Muscle layer of duodenum (tissue), 2 donors: Measurements from ENCODE around the gene VDR.

Experiments used
- H3K27ac ChIP-seq: one replicate; pipeline ENCODE4 v1.7.0; 2013; ENCODE audit warnings: mild to moderate bottlenecking, low read length
- H3K27me3 ChIP-seq: one replicate; pipeline ENCODE4 v1.7.0; 2013; ENCODE audit warnings: low read depth, mild to moderate bottlenecking, control low read depth, low read length
- H3K36me3 ChIP-seq, 2 donors: one replicate each; pipeline ENCODE4 v1.7.0; 2013; ENCODE audit warnings: low read length in 2 of 2, control low read depth in 1 of 2, mild to moderate bottlenecking in 1 of 2; ENCODE audit not compliant: insufficient read depth in 2 of 2, control insufficient read depth in 1 of 2
- H3K4me1 ChIP-seq, 2 donors: one replicate each; pipeline ENCODE4 v1.7.0; 2013; ENCODE audit warnings: low read length in 2 of 2, mild to moderate bottlenecking in 2 of 2, control low read depth in 1 of 2, moderate library complexity in 1 of 2; ENCODE audit not compliant: insufficient read depth in 2 of 2, control insufficient read depth in 1 of 2
- H3K4me3 ChIP-seq, 2 donors: one replicate each; pipeline ENCODE4 v1.7.0; 2013; ENCODE audit warnings: low read length in 2 of 2, low read depth in 1 of 2, mild to moderate bottlenecking in 1 of 2
- H3K9me3 ChIP-seq, 2 donors: one replicate each; pipeline ENCODE4 v1.7.0; 2013; ENCODE audit warnings: low read length in 2 of 2, control low read depth in 1 of 2, mild to moderate bottlenecking in 1 of 2; ENCODE audit not compliant: control insufficient read depth in 1 of 2
- donor health status: healthy.

Gene VDR

GRCh38 chr12:47881051-47881450, 23.7 kb downstream of the VDR start:
- H3K27ac ChIP-seq: no peak overlapping the region
- H3K27me3 ChIP-seq: no peaks in the 10 kb centered on the region
- H3K4me3 ChIP-seq: no peak overlapping the region
- H3K36me3 ChIP-seq: peaks cover 0 to 6% of the 10 kb centered on the region in 2 donors
- H3K4me1 ChIP-seq: peaks cover 0 to 4% of the 10 kb centered on the region in 2 donors
- H3K9me3 ChIP-seq: no peaks in the 10 kb centered on the region

GRCh38 chr12:47878918-47879481, 25.8 kb downstream of the VDR start:
- Histone ChIP-seq H3K4me3 (no peak overlapping the region), H3K27ac (no peak overlapping the region), H3K36me3 (peaks cover 0 to 6% of the 10 kb centered on the region in 2 donors), H3K27me3 (no peaks in the 10 kb centered on the region), H3K9me3 (no peaks in the 10 kb centered on the region), H3K4me1 (no peaks in the 10 kb centered on the region)

- Histone ChIP-seq H3K27me3 (no peaks in the 10 kb centered on the region), H3K9me3 (no peaks in the 10 kb centered on the region), H3K4me3 (no peak overlapping the region), H3K4me1 (no peaks in the 10 kb centered on the region), H3K27ac (no peak overlapping the region), H3K36me3 (peaks cover 0 to 6% of the 10 kb centered on the region in 2 donors)
These were observed 26.4 kb downstream of the VDR start for GRCh38 chr12:47878293-47878917.

GRCh38 chr12:47877081-47877480, 27.7 kb downstream of the VDR start:
- Histone ChIP-seq H3K36me3 (peaks cover 0 to 6% of the 10 kb centered on the region in 2 donors), H3K27me3 (no peaks in the 10 kb centered on the region), H3K4me1 (no peaks in the 10 kb centered on the region), H3K4me3 (no peak overlapping the region), H3K27ac (no peak overlapping the region), H3K9me3 (no peaks in the 10 kb centered on the region)

- Histone ChIP-seq H3K36me3 (peaks cover 0 to 6% of the 10 kb centered on the region in 2 donors), H3K27ac (no peak overlapping the region), H3K9me3 (no peaks in the 10 kb centered on the region)
These were observed 28.3 kb downstream of the VDR start for GRCh38 chr12:47876440-47876960.

GRCh38 chr12:47875746-47876439, 28.9 kb downstream of the VDR start:
- Histone ChIP-seq H3K4me1 (peaks cover 0 to 1% of the 10 kb centered on the region in 2 donors), H3K27me3 (no peaks in the 10 kb centered on the region), H3K36me3 (peaks cover 0 to 6% of the 10 kb centered on the region in 2 donors), H3K9me3 (no peaks in the 10 kb centered on the region), H3K27ac (no peak overlapping the region), H3K4me3 (no peak overlapping the region)

More at GRCh38 chr12:47876440-47876960, 28.3 kb downstream of the VDR start:
- no peaks in the 10 kb centered on the region for H3K27me3 ChIP-seq
- H3K4me3 ChIP-seq: no peak overlapping the region
- no peaks in the 10 kb centered on the region for H3K4me1 ChIP-seq

GRCh38 chr12:47874316-47874715, 30.5 kb downstream of the VDR start:
- Histone ChIP-seq H3K36me3 (peaks cover 0 to 6% of the 10 kb centered on the region in 2 donors), H3K4me3 (no peak overlapping the region), H3K9me3 (no peaks in the 10 kb centered on the region), H3K27ac (no peak overlapping the region), H3K27me3 (no peaks in the 10 kb centered on the region), H3K4me1 (peaks cover 0 to 9% of the 10 kb centered on the region in 2 donors)

GRCh38 chr12:47870175-47870781, 34.5 kb downstream of the VDR start:
- Histone ChIP-seq H3K4me3 (no peak overlapping the region), H3K27ac (no peak overlapping the region), H3K36me3 (no peaks in the 10 kb centered on the region), H3K9me3 (no peaks in the 10 kb centered on the region), H3K4me1 (peaks cover 4 to 9% of the 10 kb centered on the region in 2 donors), H3K27me3 (no peaks in the 10 kb centered on the region)

GRCh38 chr12:47868552-47869031, 36.2 kb downstream of the VDR start:
- Histone ChIP-seq H3K36me3 (no peaks in the 10 kb centered on the region), H3K27me3 (no peaks in the 10 kb centered on the region), H3K9me3 (no peaks in the 10 kb centered on the region), H3K4me1 (peaks cover 4 to 9% of the 10 kb centered on the region in 2 donors), H3K27ac (no peak overlapping the region), H3K4me3 (no peak overlapping the region)

- Histone ChIP-seq H3K4me1 (peaks cover 4 to 9% of the 10 kb centered on the region in 2 donors), H3K9me3 (no peaks in the 10 kb centered on the region), H3K27ac (no peak overlapping the region), H3K27me3 (no peaks in the 10 kb centered on the region), H3K36me3 (no peaks in the 10 kb centered on the region), H3K4me3 (no peak overlapping the region)
These were observed 36.8 kb downstream of the VDR start for GRCh38 chr12:47868041-47868440.

- Histone ChIP-seq H3K36me3 (no peaks in the 10 kb centered on the region), H3K27ac (no peak overlapping the region), H3K9me3 (no peaks in the 10 kb centered on the region), H3K27me3 (no peaks in the 10 kb centered on the region), H3K4me3 (no peak overlapping the region), H3K4me1 (peaks cover 4 to 9% of the 10 kb centered on the region in 2 donors)
These were observed 37.3 kb downstream of the VDR start for GRCh38 chr12:47867495-47867941.
